HUES6 (cell line): ENCODE results near the gene FNBP1L.

ENCODE experiments used
- H3K27ac ChIP-seq: 2 replicates; pipeline ENCODE4 v1.7.0; 2013; ENCODE audit warnings: low read depth, mild to moderate bottlenecking, low read length, inconsistent platforms
- H3K27me3 ChIP-seq: 2 replicates; pipeline ENCODE4 v1.6.1; 2013; ENCODE audit warnings: low read length; ENCODE audit not compliant: control insufficient read depth, insufficient read depth
- H3K36me3 ChIP-seq: 2 replicates; pipeline ENCODE4 v1.6.1; 2013; ENCODE audit warnings: low read length; ENCODE audit not compliant: control insufficient read depth, insufficient read depth
- H3K4me1 ChIP-seq: 2 replicates; pipeline ENCODE4 v1.6.1; 2013; ENCODE audit warnings: low read length; ENCODE audit not compliant: control insufficient read depth, insufficient read depth
- H3K4me3 ChIP-seq: 2 replicates; pipeline ENCODE4 v1.5.1; 2013; ENCODE audit warnings: low read depth, low read length
- H3K9ac ChIP-seq: one replicate; pipeline ENCODE4 v1.6.1; 2013; ENCODE audit warnings: mild to moderate bottlenecking, low read length
- H3K9me3 ChIP-seq: 2 replicates; pipeline ENCODE4 v1.6.1; 2013; ENCODE audit warnings: low read depth, low read length; ENCODE audit not compliant: control insufficient read depth, insufficient read depth

FNBP1L gene

DNA sequence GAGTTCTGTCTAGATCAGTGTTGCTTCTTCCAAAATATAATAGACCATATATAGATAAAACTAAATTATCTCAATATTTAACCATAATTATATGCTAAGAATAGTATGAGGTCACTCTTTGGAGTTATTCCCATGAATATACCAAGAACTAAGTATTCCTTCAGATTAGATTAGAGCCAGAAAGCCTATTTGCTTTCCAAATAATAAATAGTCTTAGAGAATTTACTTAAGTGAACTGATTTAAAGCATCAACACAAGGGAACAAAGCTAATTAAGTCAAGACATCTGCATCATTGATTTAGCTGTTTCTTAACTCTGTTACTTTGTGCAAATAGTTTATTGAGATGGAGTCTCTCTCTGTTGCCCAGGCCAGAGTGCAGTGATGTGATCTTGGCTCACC, 35.7 kb downstream of the FNBP1L start:
- Histone ChIP-seq H3K36me3 (no peaks in the 10 kb centered on the region; the same call in 1 of the 2 replicates), H3K27me3 (no peaks in the 10 kb centered on the region), H3K9ac (no peak overlapping the region), H3K9me3 (peaks cover 8% of the 10 kb centered on the region), H3K4me3 (no peak overlapping the region), H3K4me1 (no peaks in the 10 kb centered on the region; the same call in 1 of the 2 replicates), H3K27ac (no peak overlapping the region)

DNA sequence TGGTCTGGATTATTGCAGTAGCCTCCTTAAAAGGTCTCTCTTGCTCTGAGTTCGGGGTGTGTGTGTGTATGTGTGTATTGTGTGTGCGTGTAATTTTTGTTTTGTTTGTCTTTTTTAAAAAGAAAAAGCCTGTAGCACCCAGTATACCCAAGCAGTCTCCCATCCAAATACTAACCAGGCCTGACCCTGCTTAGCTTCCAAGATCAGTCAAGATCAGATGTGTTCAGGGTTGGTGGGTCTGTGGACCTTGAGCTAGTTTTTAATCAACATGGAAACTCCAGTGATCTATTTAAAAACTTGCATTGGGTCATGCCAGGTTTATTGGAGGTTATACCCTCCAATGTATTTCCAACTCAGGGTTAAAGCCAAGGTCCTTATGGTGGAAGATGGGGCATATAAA, 40.3 kb downstream of the FNBP1L start:
- Histone ChIP-seq H3K4me1 (no peaks in the 10 kb centered on the region; the same call in 1 of the 2 replicates), H3K9me3 (peaks cover 3% of the 10 kb centered on the region; the same call in 1 of the 2 replicates), H3K27me3 (no peaks in the 10 kb centered on the region), H3K9ac (no peak overlapping the region), H3K27ac (no peak overlapping the region; the same call in 1 of the 2 replicates), H3K36me3 (no peaks in the 10 kb centered on the region), H3K4me3 (no peak overlapping the region)

DNA sequence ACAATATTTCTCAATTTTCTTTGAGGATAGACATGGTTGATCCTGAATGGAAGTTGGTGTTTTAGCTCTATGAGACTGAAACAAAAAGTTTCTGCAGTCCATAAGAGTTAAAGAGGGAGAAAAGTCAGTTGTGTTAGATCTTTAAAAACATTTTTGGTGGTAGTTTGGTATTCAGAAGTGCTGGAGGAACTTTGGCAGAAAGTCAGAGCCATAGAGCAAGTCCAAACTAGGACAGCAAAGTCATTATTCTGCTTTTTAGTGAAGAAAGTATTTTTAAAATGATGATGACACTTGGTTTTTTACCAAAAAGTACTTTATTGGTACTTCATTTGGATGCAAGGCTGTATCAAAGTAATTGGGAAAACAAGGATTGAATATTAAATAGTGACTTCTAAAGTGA, 41.8 kb downstream of the FNBP1L start:
- Histone ChIP-seq H3K4me3 (no peak overlapping the region), H3K27me3 (no peaks in the 10 kb centered on the region), H3K36me3 (peaks cover 4% of the 10 kb centered on the region; the same call in 1 of the 2 replicates), H3K9ac (no peak overlapping the region), H3K4me1 (no peaks in the 10 kb centered on the region; the same call in 1 of the 2 replicates), H3K9me3 (peaks cover 16% of the 10 kb centered on the region; the same call in 1 of the 2 replicates), H3K27ac (no peak overlapping the region)

DNA sequence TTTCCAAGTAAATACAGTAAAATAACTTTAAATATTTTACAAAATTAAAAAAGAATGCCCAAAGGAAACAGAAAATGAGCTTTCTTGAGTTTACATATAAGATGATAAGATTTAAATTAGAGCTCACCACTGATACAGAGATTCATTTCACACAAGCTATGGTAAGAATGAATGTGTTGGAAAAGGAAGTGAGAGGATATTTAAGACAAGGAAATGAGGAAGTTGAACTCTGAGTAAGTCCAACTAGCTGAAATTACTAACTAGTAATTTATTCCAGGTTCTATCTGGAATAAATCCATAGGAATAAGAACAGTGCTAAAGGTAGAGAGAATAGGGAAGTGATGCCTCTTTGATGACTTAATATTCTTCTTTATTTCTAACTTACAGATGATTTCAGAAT, 42.4 kb downstream of the FNBP1L start:
- peaks cover 4% of the 10 kb centered on the region; the same call in 1 of the 2 replicates for H3K36me3 ChIP-seq
- no peak overlapping the region for H3K9ac ChIP-seq
- no peak overlapping the region for H3K4me3 ChIP-seq
- H3K9me3 ChIP-seq = peaks cover 17% of the 10 kb centered on the region; the same call in 1 of the 2 replicates
- no peaks in the 10 kb centered on the region; the same call in 1 of the 2 replicates for H3K4me1 ChIP-seq
- H3K27ac ChIP-seq = no peak overlapping the region
- no peaks in the 10 kb centered on the region for H3K27me3 ChIP-seq

DNA sequence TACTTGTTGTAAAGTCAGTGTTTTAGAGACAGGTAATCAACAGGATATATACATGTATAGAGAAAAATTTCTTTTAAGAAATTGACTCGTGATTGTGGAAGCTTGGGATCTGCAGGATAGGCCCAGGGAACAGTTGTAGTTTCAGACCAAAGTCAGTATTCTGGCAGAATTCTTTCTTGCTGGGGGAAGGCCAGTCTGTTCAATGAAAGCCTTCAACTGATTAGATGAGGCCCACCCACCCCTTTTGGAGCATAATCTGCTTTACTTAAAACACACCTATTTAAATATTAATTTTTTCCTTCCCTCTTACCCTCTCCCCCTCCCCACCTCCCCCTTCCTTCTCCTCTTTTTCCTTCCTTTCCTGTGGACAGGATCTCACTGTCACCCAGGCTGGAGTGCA, 48.0 kb downstream of the FNBP1L start:
- peaks cover 22% of the 10 kb centered on the region for H3K36me3 ChIP-seq
- peaks cover 17% of the 10 kb centered on the region; the same call in 1 of the 2 replicates for H3K9me3 ChIP-seq
- H3K4me1 ChIP-seq = no peaks in the 10 kb centered on the region; the same call in 1 of the 2 replicates
- no peaks in the 10 kb centered on the region for H3K27me3 ChIP-seq
- no peak overlapping the region for H3K9ac ChIP-seq
- H3K4me3 ChIP-seq = no peak overlapping the region
- no peak overlapping the region for H3K27ac ChIP-seq

DNA sequence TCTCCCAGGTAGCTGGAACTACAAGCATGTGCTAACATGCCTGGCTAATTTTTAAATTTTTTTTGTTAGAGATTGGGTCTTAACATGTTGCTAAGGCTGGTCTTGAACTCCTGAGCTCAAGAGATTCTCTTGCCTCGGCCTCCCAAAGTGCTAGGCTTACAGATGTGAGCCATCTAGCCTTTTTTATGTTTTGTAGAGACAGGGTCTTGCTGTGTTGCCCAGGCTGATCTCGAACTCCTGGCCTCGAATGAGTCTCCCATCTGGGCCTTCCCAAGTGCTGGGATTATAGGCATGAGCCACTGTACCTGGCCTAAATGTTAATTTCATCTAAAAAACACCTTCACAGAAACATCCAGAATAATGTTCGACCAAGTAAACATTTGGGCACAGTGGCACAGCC, 48.6 kb downstream of the FNBP1L start:
- H3K9me3 ChIP-seq = peaks cover 14% of the 10 kb centered on the region; the same call in 1 of the 2 replicates
- no peak overlapping the region for H3K9ac ChIP-seq
- H3K36me3 ChIP-seq = peaks cover 28% of the 10 kb centered on the region
- no peak overlapping the region for H3K27ac ChIP-seq
- H3K4me3 ChIP-seq = no peak overlapping the region
- H3K4me1 ChIP-seq = no peaks in the 10 kb centered on the region; the same call in 1 of the 2 replicates
- H3K27me3 ChIP-seq = no peaks in the 10 kb centered on the region

DNA sequence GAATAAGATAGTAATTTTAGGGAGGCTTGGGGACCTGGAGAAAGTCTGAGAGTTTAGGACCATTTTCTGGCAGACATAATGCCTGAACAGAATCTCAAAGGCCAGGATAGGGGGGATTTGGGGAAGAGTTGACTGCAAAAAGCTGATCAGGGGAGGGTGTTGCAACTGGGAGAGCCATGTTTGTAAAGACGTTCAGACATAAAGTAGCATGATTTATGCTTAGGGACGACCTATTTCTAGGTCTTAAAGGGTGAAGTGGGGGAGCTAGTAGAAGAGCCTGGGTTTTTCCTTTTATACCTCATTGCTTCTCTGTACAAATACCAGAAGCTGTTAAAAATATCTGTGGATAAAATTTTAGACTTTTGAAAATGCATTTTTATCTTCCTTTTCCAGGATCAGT, 51.2 kb downstream of the FNBP1L start:
- Histone ChIP-seq H3K27ac (0 out of 2 replicates have a peak overlapping the region, but pooled peaks have one; percentile 50), H3K36me3 (peaks cover 41% of the 10 kb centered on the region), H3K27me3 (no peaks in the 10 kb centered on the region), H3K4me1 (no peaks in the 10 kb centered on the region), H3K9ac (no peak overlapping the region), H3K9me3 (peaks cover 5% of the 10 kb centered on the region; the same call in 1 of the 2 replicates), H3K4me3 (no peak overlapping the region)

DNA sequence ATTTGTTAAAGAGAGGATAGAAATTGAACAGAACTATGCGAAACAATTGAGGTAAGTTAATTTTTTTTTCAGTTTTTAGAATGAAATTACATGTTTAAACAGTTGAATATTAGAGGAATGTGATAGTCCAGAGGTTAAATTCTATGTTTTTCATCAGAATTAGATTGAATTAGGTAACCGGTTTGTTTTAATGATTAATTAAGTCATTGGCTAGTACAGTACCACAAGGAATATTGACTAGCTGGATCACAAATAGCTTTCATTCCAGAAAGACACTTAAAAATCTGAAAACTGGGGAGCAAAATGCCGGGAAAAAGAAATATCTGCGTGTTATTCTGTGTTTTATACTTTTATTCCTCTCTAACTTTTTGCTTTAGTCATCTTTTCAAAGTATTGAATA, 51.6 kb downstream of the FNBP1L start:
- Histone ChIP-seq H3K4me3 (no peak overlapping the region), H3K36me3 (peaks cover 44% of the 10 kb centered on the region), H3K9ac (no peak overlapping the region), H3K9me3 (peaks cover 3% of the 10 kb centered on the region; the same call in 1 of the 2 replicates), H3K27ac (no peak overlapping the region), H3K4me1 (no peaks in the 10 kb centered on the region), H3K27me3 (no peaks in the 10 kb centered on the region)

DNA sequence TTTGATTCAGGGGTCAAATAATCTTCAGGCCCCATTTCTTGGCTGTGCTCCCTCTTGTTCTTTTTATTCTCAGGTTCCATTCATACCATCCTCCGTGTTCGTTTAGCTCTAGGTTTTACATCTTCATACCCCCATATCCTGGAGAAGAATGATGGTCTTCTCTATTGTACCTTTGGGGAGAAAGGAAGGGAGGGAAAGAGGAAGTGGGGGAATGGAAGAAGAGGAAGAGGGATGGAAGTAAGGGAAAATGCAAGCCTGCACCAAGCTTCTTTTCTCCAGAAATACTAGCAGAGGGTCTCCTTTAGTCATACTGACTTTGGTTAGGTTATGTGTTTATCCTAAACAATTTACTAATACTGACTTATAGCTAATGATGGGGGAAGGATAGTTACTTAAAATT, 52.4 kb downstream of the FNBP1L start:
- Histone ChIP-seq H3K36me3 (peaks cover 47% of the 10 kb centered on the region), H3K27ac (no peak overlapping the region), H3K27me3 (no peaks in the 10 kb centered on the region), H3K9ac (no peak overlapping the region), H3K4me3 (no peak overlapping the region), H3K9me3 (no peaks in the 10 kb centered on the region; the same call in 1 of the 2 replicates), H3K4me1 (no peaks in the 10 kb centered on the region)

DNA sequence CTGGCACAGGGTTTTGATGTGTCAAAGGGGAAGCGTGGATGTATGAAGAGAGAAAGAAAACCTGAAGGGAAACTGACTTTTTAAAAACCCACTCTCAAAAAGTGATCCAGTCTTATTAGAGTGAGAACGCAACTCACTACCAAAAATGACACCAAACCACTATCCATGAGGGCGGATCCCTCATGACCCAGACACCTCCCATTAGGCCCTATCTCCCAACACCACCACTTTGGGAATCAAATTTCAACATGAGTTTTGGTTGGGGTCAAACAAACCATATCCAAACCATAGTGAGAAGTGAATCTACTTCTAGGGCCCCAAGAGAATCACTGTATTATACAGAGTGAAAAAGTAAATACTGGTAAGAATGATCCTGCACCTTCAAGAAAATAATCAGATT, 53.5 kb downstream of the FNBP1L start:
- H3K9ac ChIP-seq = no peak overlapping the region
- H3K27me3 ChIP-seq = no peaks in the 10 kb centered on the region
- H3K9me3 ChIP-seq = peaks cover 3% of the 10 kb centered on the region; the same call in 1 of the 2 replicates
- H3K4me3 ChIP-seq = no peak overlapping the region
- no peaks in the 10 kb centered on the region for H3K4me1 ChIP-seq
- peaks cover 54% of the 10 kb centered on the region for H3K36me3 ChIP-seq
- no peak overlapping the region for H3K27ac ChIP-seq

DNA sequence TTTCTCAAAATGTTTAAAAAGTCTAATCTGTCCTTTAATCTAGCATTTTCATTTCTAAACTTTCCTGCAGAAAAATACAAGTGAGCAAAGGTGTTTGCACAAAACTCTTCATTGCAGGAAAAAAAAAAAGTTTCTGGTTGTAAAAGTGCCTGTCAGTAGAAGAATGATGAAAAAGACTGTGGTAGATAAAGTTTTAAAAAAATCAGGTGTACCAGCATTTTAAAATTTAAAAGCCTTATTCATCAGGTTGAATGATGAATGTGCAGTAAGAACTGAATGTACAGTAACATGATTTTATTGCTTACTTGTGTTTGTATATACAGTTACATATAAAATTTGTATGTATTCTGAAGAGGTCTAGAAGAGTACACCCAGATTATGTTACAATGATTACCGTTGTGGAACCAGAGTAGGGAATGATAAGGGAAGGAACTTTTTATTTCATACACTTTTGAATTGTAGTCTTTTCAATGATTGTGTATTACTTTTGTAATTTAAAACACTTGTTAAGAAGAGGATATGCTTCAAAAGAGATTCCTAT, 54.0 kb downstream of the FNBP1L start:
- no peaks in the 10 kb centered on the region for H3K27me3 ChIP-seq
- peaks cover 6% of the 10 kb centered on the region; the same call in 1 of the 2 replicates for H3K9me3 ChIP-seq
- peaks cover 57% of the 10 kb centered on the region for H3K36me3 ChIP-seq
- H3K27ac ChIP-seq = no peak overlapping the region
- no peak overlapping the region for H3K9ac ChIP-seq
- no peak overlapping the region for H3K4me3 ChIP-seq
- H3K4me1 ChIP-seq = no peaks in the 10 kb centered on the region
